Globus pallidus (tissue), 1 donor: ENCODE data around the gene TIPARP.
"Not testable (repeated sequence)": the region's sequence is repeated elsewhere in the genome, so short reads cannot be mapped to it uniquely, and the experiment has no call there.

Experiments
- DNase-seq: peaks from one replicate; pipeline ENCODE4 v3.0.0-alpha.2; 2015; ENCODE audit warnings: low spot score

The TIPARP gene

GRCh38 chr3:156676768-156677479 is 2.5 kb downstream of the TIPARP start:
- DNase-seq: no peak

- no peak for DNase-seq
Observed at GRCh38 chr3:156677536-156677935, 3.1 kb downstream of the TIPARP start.

DNA sequence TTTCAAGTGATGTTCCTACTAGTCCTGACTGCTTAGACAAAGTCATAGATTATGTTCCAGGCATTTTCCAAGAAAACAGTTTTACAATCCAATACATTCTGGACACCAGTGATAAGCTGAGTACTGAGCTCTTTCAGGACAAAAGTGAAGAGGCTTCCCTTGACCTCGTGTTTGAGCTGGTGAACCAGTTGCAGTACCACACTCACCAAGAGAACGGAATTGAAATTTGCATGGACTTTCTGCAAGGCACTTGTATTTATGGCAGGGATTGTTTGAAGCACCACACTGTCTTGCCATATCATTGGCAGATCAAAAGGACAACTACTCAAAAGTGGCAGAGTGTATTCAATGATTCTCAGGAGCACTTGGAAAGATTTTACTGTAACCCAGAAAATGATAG is 3.8 kb downstream of the TIPARP start:
- no peak for DNase-seq

DNA sequence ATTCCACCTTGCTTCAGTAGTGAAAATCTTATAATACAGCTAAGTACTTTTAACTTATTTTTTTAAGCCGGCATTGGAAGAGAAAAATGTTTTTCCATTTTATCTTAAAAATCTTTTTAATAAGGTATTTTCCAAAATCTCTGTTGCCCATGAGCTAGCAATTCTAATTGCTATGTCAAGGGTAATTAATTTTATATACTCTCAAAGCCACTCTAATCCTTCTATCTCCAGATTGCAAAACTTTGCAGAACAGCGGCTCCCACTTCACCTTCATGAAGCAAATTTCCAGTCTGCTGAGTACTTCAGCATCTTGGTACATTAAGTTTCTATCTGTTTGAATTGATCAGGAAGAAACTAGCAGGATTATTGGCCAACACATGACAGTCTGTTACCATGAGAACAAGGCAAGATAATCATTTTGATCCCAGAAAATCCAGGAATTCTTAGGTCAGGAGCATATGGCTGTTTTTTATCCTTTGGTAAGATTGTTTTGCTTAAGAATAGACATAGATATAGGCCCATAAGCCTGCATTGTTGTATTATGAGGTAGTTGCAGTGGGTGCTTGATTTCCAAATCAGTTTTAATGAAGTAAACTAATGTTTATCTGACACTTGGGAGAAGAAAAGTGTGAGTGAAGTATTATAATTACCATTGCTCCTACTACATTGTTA is 6.0 kb downstream of the TIPARP start:
- DNase-seq: no peak

DNA sequence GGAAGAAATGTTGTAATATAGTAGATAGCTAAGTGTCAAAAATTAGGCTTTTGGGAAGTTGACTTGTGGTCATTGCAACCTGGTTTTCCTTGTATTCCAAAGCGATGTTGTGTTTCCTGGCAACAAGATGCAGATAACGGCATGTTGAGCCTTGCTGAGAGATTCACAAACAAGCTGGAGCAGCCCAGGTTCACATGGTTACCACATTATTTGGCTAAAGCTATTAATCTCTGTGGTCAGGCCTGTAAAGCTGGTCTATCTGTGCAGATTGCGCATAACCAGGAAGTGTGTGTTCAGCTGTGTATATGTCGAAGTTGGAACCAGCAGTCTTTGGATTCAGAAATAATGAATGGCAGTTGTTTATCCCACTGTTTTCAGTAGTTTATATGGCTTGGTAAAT is 6.6 kb downstream of the TIPARP start:
- DNase-seq: no peak

DNA sequence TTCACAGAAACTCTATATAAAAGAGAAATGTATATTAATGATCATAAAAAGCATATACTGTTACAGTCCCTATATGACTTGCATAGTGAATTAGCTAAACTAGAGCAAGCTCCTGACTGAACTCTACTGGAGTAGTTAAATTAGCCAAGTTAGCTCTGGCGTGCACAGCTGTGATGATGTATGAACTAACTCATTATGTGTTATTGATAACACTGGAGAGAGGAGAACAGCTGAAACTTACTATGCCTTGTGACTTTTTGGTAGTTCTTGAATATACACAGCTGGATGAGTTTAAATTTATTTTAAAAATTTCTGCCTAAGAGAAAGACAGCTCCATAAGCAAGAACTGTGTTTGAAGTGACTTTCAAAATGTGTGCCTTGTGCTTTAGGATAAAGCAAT is 8.1 kb downstream of the TIPARP start:
- no peak for DNase-seq

DNA sequence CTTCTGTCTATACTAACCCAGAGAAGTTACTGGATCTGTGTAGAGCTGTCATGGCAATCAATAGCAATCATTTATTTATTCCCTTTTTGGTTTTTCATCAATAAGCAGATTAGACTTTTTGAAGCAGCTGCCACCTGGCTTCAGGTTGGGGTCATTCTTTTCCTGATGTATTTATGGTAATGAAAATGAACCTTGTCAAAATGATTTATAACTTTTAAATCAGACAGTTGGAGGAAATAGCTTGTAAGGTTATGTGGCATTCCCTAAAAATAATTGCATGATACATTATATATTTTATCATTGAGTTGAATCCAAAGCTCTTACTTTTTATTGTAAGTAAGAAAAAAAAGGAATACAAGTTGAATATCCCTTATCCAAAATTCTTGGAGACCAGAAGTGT is 8.6 kb downstream of the TIPARP start:
- DNase-seq: no peak

- no peak for DNase-seq
Observed at GRCh38 chr3:156685198-156685597, 10.8 kb downstream of the TIPARP start.

DNA sequence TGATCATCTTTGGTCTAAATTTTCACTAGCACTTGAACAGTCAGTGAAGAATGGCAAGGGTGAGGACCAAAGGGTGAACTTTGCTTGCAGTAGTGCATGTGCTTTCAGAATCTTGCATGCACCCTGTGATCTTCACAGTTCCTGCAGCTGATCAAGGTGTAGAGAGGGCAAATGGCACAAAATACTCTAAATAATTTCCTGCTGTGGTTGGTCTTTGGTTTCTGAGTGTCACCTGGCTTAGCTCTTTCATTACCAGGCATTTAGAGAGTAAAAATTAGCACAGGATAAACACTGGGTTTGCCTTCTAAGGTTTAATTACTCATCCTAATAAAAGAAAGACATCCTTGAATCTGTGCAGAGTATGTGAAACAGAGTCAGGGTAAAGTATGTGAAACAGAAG is 11.4 kb downstream of the TIPARP start:
- DNase-seq: no peak

- no peak for DNase-seq
Observed at GRCh38 chr3:156687023-156687422, 12.6 kb downstream of the TIPARP start.

DNA sequence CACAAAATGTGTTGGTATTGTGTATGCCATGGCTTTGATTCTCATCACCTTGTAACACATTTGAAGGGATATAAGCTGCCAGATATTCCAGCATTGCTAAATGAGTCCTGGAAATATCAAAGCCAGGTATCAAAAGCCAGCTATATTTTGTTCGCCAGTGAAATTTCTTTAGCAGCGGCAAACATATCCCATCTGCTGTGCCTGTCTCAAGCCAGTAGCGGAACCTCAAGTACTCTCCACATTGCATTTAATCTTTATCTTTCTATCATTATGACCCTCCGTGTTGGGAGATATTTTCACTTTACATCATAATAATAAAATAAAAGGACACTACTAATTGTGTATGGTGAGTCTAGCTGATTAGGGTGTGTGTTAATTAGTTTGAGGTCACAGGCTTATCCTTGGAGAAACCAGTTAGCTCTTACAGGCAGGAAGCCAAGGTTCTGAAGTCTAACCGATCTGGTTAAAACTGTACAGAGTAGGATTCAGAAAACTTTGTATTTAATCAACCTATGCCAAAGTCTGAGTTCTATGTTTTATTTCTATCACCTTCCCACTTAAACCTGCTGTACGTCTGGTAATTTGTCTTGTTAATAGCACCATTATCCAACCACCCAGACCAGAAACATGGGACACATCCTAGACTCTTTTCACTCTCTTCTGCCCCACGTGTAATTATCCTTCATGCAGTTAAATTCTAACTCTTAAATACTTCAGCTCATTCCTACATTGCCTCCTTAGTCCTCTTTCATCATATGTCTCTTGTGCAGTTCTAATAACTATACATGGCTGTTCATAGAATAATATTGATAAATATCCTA is 14.5 kb downstream of the TIPARP start:
- no peak for DNase-seq

DNA sequence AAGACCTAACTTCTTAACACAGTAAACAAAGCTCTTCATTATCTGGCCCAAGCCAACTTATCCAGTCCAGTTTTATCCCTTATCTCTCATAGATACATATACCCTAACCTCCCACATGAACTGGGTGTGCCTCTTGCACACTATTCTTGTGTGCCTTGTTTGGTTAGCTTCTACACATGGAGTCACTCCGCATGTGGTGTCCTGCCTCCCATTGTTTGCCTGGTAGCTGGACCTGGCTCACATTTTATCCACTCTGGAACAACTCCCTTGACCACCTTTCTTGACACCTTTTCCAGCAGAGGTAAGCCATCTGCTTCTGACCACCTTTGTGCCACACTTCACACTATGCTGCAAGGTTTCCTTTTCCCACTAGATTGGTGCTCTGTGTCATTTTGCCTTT is 15.2 kb downstream of the TIPARP start:
- no peak for DNase-seq

DNA sequence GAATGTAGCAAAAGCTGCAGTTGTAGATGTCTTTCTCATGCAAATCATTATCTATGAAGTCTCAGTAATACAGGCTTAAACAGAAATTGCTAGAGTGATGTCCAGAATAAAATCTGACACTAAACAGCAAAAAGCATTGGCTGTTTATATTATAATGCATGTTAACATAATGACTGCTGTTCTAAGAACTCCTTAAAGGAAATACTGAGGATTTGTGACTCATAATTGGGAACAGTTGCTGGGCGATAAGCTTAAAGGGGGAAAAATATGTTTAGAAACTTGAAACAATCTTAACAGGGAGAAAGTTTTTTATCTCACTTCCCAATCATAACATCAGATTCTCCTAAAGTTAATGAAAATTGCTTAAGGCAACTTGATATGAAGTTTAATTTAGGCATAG is 17.5 kb downstream of the TIPARP start:
- DNase-seq: no peak

- DNase-seq: no peak
Observed at GRCh38 chr3:156693166-156693565, 18.8 kb downstream of the TIPARP start.

DNA sequence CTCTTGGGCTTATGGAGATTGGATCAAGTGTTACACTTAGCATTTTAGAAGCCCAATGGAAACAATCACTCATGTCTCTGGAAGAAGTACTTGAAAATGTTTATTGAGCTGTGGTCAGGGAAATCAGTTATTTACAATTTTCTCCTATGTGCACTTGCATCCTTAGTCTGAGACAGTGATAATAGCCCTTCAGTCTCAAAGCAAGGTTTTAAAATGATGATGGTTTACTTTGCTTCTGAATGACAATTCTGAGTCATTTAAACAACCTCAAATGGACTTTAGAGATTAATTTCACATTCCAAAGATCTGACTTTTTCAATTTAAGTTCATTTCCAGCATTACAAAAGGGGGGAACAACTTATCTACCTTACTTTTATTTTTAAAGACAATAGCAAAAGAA is 20.1 kb downstream of the TIPARP start:
- DNase-seq: no peak

- no peak for DNase-seq
Observed at GRCh38 chr3:156702367-156702766, 28.0 kb downstream of the TIPARP start.

GRCh38 chr3:156704370-156705036 is 30.1 kb downstream of the TIPARP start:
- no peak for DNase-seq

DNA sequence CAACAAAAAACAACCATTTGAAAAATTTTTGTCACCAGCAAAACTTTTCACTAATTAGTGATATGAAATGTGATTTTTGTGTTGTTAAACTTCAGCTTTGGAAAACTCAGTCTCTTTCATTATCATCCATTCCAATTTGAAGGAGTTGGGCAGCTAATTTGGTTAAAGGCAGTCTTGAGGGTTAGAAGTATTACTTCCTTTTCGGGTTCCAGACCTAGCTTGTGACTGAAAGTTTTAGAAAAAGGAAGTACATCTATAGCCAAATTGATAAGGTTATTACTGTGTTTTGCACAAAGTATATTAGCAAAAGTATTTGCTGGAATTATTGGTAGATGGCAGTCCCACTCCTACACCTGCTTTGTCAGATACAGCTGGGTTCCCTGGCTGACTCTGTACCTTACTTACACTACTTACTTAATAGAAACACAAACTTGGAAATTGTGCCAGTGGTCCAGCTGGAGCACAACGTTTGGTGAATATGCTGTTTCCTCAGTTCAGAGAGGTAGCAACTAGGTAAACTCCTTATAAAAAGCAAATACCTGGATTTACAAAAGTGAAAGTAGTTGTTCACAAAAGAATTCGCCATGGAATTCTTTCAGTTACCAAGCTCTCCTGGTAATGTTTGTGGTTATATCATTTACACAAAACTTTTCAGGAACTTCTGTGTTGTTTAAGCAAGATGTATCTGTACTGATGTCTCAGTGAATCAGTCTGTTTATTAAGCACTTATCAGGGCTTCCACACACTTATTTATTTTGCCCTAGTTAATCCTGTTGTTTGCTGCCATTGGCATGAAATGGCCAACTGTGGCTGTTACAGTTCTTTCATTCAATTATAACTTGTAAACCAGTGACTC is 31.6 kb downstream of the TIPARP start:
- no peak for DNase-seq

- no peak for DNase-seq
Observed at GRCh38 chr3:156707588-156707987, 33.2 kb downstream of the TIPARP start.

DNA sequence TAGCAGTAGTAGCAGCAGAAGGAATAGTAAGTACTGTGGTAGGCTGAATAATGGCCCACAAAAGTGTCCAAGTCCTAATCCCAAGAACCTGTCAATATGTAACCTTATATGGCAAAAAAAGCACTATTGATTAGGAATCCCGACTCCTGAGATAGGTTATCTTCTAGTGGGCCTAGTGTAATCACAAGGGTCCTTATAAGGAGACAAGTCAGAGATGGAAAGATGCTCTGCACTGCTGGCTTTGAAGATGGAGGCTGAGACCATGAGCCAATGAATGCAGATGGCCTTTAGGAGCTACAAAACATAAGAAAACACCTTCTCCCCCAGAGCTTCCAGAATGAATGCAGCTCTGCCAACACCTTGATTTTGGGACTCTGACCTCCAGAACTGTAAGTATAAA is 36.0 kb downstream of the TIPARP start:
- no peak for DNase-seq

- no peak for DNase-seq
Observed at GRCh38 chr3:156711113-156711512, 36.7 kb downstream of the TIPARP start.

GRCh38 chr3:156711944-156712343 is 37.6 kb downstream of the TIPARP start:
- not testable (repeated sequence) for DNase-seq
